Transverse colon (tissue), 4 donors: Measurements from ENCODE around the gene KCTD5. TPM values are rescaled to one million over a fixed set of nuclear protein-coding genes. Genes with fewer than 3 reads are reported as not detected.

Experiments
- DNase-seq: peaks from one replicate; pipeline ENCODE4 v3.0.0-alpha.2; 2019
- H3K27ac ChIP-seq, 4 donors: fragments of 200-600 bp; sonication (generic); 2 replicates each; pipeline ENCODE4 v1.5.1; 2016 to 2018; ENCODE audit warnings: inconsistent platforms in 4 of 4
- H3K27me3 ChIP-seq: fragments of 200-600 bp; sonication (generic); 2 replicates; pipeline ENCODE4 v1.5.1; 2017; ENCODE audit warnings: inconsistent platforms
- H3K36me3 ChIP-seq, 4 donors: fragments of 200-600 bp; sonication (generic); 2 replicates each; pipeline ENCODE4 v1.5.1; 2017 to 2019; ENCODE audit warnings: inconsistent platforms in 4 of 4
- H3K4me1 ChIP-seq, 4 donors: fragments of 200-600 bp; sonication (generic); 2 replicates each; pipeline ENCODE4 v1.5.1; 2017 to 2020; ENCODE audit warnings: inconsistent platforms in 4 of 4
- H3K4me3 ChIP-seq, 4 donors: fragments of 200-600 bp; sonication (generic); 1 replicate in 1 of 4; 2 replicates in 3 of 4; pipeline versions ENCODE4 v1.5.1 to v1.6.1; 2017 to 2019; ENCODE audit warnings: inconsistent platforms in 4 of 4
- H3K9me3 ChIP-seq, 2 donors: fragments of 200-600 bp; sonication (generic); 2 replicates each; pipeline ENCODE4 v1.5.1; 2017 to 2019; ENCODE audit warnings: inconsistent platforms in 2 of 2
- CTCF ChIP-seq, 5 experiments: fragments of 200-600 bp in 3 of 5; fragments of 450-650 bp in 2 of 5; sonication (generic) in 3 of 5; IDR thresholded peaks; 1 replicate in 2 of 5; 2 replicates in 3 of 5; pipeline ENCODE4 v1.5.1; 2016 to 2017; ENCODE audit warnings: antibody characterized with exemption in 5 of 5, inconsistent platforms in 3 of 5, mild to moderate bottlenecking in 2 of 5, moderate library complexity in 1 of 5
- EP300 ChIP-seq: sonication (generic); formaldehyde crosslinking; IDR thresholded peaks from one replicate; pipeline ENCODE4 v1.6.1; 2017; ENCODE audit warnings: antibody characterized with exemption, low read depth
- POLR2A ChIP-seq: fragments of 450-650 bp; IDR thresholded peaks from one replicate; pipeline ENCODE4 v1.6.1; 2016; ENCODE audit warnings: antibody characterized with exemption, mild to moderate bottlenecking, moderate library complexity
- POLR2AphosphoS5 ChIP-seq, 3 donors: sonication (generic); formaldehyde crosslinking; IDR thresholded peaks; one replicate each; pipeline ENCODE4 v1.6.1; 2016; ENCODE audit warnings: antibody characterized with exemption in 3 of 3
- WGBS, 2 donors: methylation state at CpG; one replicate each; pipeline ENCODE4 v1.1.5; 2018; ENCODE audit warnings: low coverage in 1 of 2; 5-methylcytosine and 5-hydroxymethylcytosine counted together
- in situ Hi-C, 4 donors: fragments of 200-750 bp; cut with MboI; loops; one replicate each; pipeline versions ENCODE4 v1.15.0 to v1.15.1; 2017; ENCODE audit warnings: low sequenced_read_pairs in 3 of 4, low pct_ligation_motif_present in 1 of 4, low pct_unique_long_range_greater_than_20kb in 1 of 4
- intact Hi-C: fragments of 100-400 bp; cut with DNase I; formaldehyde crosslinking; loops from one replicate; pipeline ENCODE4 v1.15.1; 2023; ENCODE audit warnings: low total_unique reads
- total RNA-seq, 4 donors: library from RNA; depleted of rRNA; stranded (reverse); fragments of >200 nt; gene quantifications; one replicate each; pipeline ENCODE4 v1.1.0, GENCODE V29; 2016

The KCTD5 gene
- total RNA-seq, 4 donors from 2014 or later = 44.2 to 107 (median 60.3) TPM

DNA sequence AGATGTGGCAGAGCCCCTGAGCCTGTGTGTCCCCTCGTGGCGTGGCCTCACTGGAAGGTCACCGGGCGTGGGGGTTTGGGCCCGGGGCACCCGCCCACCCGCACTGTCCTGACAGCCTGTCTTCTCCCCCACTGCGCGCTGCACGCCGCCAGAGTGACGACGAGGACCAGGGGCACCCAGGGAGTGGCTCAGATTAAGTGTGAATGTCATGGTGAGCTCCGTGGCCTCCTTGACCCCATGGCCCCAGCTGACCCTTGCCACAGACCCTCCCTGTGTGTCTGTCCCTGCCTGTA is 22.6 kb downstream of the KCTD5 start:
- H3K27ac ChIP-seq = no peak overlapping the region
- no peaks in the 10 kb centered on the region for H3K4me1 ChIP-seq
- no peak for TF ChIP-seq POLR2AphosphoS5 (IDR thresholded peaks at IDR 0.05)
- TF ChIP-seq CTCF (IDR thresholded peaks at IDR 0.05) = no peak
- TF ChIP-seq POLR2A = no peak
- no peak for TF ChIP-seq EP300
- 97% methylated on average over 14 of the region's 14 CpGs; no CpG with 5 or more reads in 1 of the 2 donors for WGBS, 2 donors
- intact Hi-C loops (no loop called here), in situ Hi-C loops (no loop called here)
- no peaks in the 10 kb centered on the region for H3K27me3 ChIP-seq
- DNase-seq = no peak
- peaks cover 0 to 45% (median 19%) of the 10 kb centered on the region in 4 donors for H3K36me3 ChIP-seq
- H3K4me3 ChIP-seq = no peak overlapping the region
- H3K9me3 ChIP-seq = no peaks in the 10 kb centered on the region

DNA sequence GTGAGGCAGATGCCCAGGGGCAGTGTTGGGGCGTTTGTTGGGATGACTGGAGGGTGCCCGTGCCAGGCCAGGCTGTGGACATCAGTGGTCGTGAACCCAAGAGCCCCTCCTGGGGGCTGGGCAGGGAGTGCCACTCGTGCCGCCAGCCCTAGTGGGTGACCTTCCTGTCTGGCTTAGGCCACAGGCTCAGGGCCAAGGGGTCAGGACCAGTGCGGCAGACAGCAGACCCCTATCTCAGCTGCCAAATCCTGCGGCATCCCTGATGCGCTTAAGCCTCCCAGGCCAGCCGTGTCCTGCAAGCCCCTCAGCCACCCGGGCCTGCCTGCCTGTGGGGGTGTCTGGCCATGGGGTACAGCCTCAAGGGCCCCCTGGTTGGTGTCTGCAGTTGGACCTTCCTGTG is 23.0 kb downstream of the KCTD5 start:
- TF ChIP-seq CTCF (IDR thresholded peaks at IDR 0.05) (no peak), POLR2A (no peak)
- H3K9me3 ChIP-seq = no peaks in the 10 kb centered on the region
- H3K4me1 ChIP-seq = no peaks in the 10 kb centered on the region
- DNase-seq = no peak
- H3K27ac ChIP-seq = no peak overlapping the region
- in situ Hi-C loops (no loop called here), intact Hi-C loops (no loop called here)
- peaks cover 0 to 43% (median 16%) of the 10 kb centered on the region in 4 donors for H3K36me3 ChIP-seq
- H3K4me3 ChIP-seq = no peak overlapping the region
- 87% methylated on average over 8 of the region's 10 CpGs; no CpG with 5 or more reads in 1 of the 2 donors for WGBS, 2 donors
- no peaks in the 10 kb centered on the region for H3K27me3 ChIP-seq

GRCh38 chr16:2706085-2706484 is 23.8 kb downstream of the KCTD5 start:
- in situ Hi-C loops = no loop called here
- WGBS, 2 donors = 97% methylated on average over 14 of the region's 17 CpGs; no CpG with 5 or more reads in 1 of the 2 donors
- no peak for DNase-seq
- Histone ChIP-seq H3K36me3 (peaks cover 0 to 39% (median 16%) of the 10 kb centered on the region in 4 donors), H3K4me3 (no peak overlapping the region), H3K27me3 (no peaks in the 10 kb centered on the region), H3K27ac (no peak overlapping the region), H3K9me3 (no peaks in the 10 kb centered on the region), H3K4me1 (no peaks in the 10 kb centered on the region)
- intact Hi-C loops = no loop called here
- TF ChIP-seq POLR2A (no peak), POLR2AphosphoS5 (IDR thresholded peaks at IDR 0.05) (no peak), EP300 (no peak), CTCF (IDR thresholded peaks at IDR 0.05) (no peak)

DNA sequence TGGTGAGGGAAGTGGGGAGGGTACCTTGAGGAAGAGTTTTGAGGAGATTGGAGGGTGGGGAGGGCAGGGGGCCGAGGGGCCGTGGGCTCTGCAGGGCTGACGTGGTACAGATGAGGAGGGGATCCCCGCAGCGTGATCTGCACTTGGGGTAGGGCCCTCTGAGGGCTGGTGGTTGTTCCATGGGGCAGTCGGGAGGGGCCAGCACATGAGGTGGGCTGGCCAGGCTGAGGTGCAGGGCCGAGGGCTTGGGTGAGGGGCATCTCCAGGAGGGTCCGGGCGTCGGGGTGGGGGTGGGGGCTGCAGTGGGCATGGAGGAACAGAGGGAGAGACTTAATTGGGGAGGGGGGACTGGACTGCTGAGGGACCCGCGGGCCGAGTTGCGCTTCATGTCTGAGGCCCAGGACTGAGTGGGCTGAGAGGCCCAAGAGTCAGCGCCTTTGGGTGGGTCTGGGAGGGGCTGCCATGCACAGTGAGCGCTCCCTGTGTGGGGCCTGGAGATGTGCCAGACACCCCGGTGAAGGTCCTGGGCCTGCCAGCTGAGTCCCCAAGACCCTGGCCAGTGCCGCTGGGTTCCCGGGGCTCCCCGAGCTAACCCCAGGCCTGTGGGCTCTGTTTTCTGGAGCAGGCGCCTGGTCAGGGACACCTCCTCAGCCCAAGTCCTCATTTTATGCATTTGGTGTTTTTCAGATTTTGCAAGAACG is 24.4 kb downstream of the KCTD5 start:
- DNase-seq = no peak
- TF ChIP-seq POLR2A = no peak
- no peak for TF ChIP-seq EP300
- no peak for TF ChIP-seq CTCF (IDR thresholded peaks at IDR 0.05)
- no peaks in the 10 kb centered on the region for H3K4me1 ChIP-seq
- H3K4me3 ChIP-seq = no peak overlapping the region
- intact Hi-C loops = no loop called here
- in situ Hi-C loops = no loop called here
- WGBS, 2 donors = 92 to 93% methylated on average over 10 to 21 of the region's 22 CpGs
- H3K36me3 ChIP-seq = peaks cover 0 to 32% (median 16%) of the 10 kb centered on the region in 4 donors
- no peaks in the 10 kb centered on the region for H3K27me3 ChIP-seq
- H3K27ac ChIP-seq = no peak overlapping the region
- no peaks in the 10 kb centered on the region for H3K9me3 ChIP-seq
